SW480 (cell line): ENCODE results near the gene TGFBI.
"Not testable (repeated sequence)": the region's sequence is repeated elsewhere in the genome, so short reads cannot be mapped to it uniquely, and the experiment has no call there.

Experiments
- DNase-seq: peaks from one replicate; pipeline ENCODE4 v3.0.0-alpha.2; 2016; ENCODE audit warnings: low spot score

Gene TGFBI

DNA sequence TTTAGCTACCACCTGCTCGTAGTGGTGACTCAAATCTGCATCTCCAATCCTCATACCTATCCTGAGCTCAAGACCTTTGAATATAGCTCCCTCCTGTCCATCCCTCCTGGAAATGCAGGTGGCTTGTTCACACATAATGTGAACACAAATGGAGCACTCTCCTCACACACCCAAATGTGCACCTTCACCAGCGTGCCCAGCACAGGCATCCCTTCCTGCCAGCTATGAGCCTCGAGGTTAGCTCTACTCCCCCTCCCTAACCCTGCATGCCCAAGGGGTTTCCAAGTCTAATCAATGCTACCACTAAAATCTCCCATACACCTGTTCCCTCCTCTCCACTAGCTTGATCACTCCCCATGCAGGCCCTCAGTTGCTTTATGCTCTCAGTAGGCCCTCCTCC is 2.2 kb upstream of the TGFBI start:
- no peak for DNase-seq

DNA sequence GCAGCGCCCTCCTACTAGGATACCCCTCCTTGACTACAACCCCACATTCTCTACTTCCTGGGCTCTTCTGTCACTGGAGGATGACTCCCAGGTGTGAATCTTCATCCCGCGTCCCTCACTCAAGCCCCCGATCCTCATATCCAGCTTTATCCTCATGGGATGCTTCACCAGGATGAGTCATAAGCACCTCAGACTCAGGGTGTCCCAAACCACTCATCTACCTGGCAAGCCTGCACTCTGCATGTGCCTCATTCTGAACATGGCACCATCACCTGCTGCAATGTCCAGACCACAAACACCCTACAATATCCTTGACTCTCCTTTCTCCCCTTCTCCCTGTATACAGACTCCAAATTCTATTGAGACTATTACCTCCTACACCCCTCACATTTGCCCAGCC is 1.5 kb upstream of the TGFBI start:
- DNase-seq = no peak

DNA sequence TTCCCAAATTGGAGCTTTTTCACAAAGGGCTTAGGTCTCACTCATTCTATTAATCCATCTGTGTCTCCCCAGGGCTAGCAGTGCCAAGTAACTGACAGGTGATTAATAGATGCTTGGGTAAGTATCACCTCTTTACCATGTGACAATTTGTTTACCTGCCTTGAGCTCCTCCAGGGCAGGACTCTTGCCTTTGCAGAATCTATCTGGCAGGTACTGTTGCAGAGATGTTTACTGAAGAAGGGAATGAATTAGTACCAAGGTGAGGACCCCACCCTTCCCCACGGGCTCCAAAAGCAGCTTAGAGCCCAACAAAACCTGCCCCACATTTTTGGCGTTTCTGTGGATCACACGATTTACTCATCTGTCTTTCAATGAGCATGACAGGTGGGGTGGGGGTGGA is 698 bp upstream of the TGFBI start:
- no peak for DNase-seq

DNA sequence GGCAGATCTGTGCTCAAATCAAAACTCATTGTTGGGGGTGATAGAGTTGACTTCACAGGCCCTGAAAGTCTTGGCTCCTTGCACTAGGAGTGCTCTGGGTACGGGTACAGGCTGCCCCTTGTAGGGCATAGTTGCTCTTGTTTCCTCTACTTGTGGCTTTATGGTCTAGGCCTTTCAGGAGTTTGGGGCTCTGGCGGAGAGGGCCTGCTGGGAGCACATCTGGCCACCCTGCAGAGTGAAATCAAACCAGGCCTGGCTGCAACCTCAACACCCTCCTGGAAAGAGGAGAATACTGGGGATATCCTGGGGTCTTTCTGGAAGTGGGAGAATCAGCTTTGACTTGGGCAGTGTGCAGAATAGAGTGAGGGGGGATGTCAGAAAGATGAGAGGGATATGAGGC is 1.5 kb downstream of the TGFBI start:
- no peak for DNase-seq

DNA sequence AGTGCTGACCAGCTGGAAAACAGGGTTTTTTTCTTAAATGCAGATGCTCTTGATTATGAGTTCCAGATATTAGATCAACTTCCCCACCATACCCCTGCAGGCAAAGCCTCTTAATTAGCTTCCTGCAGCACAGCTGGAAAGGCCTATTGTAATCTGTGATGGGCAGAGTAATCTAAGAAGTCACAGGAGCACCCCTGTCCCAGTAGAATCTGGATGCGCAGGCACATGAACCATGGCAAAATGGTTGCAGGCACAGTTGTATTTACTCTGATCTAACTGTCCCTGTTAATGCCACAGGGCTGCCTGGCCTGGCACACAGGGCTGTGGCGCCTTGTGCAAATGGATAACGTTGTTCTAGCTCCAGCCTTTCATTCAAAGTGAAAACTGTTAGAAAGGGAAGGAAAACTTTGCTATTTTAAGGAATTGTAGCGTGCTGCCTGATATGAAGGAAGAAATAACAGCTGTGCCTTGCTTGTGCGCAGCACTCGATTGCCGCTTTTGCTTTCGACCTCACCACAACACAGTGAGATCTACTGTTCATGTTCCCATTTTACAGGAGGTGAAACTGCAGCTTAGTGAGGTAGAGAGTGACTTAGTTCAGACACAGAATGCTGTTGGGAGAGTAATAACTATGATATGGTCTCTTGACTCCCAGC is 2.3 kb downstream of the TGFBI start:
- DNase-seq = no peak

DNA sequence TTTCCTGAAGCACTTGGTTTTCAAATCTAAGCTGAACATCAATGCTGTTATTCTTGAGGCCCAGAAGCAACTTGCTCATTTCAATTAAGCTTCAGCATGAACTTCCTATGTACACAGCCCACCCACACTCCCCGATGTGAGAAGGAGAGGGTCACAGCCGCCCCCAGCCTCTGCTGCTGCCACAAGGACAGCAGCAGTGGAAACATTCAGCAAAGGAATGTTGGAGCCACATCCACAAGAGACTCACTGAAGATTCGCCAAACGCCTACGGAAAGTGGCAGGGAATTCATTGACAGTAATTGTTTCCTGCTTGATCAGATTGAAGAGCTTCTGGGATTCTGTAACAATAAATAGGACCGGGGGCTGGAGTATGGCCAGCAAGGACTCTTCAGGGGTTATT is 2.9 kb downstream of the TGFBI start:
- DNase-seq = no peak

DNA sequence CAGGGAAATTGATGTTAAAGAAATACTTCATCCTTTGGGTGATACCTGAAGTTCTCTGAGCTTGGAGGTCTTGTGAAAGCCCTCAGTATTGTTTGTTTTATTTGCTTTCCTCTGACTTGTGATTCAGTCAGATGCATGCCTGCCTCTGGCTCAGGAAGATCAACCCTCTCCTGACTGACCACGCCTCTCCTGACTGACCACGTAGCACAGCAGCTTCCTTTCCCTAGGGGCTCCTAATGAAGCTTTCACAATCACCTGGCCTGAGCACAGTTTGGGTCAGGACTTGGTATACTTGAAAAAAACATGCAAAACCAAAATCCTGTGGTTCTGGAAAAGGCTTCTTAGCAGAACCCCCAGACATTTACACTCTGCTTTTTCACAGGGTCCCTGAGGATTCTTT is 3.8 kb downstream of the TGFBI start:
- peak; percentile 55 for DNase-seq

DNA sequence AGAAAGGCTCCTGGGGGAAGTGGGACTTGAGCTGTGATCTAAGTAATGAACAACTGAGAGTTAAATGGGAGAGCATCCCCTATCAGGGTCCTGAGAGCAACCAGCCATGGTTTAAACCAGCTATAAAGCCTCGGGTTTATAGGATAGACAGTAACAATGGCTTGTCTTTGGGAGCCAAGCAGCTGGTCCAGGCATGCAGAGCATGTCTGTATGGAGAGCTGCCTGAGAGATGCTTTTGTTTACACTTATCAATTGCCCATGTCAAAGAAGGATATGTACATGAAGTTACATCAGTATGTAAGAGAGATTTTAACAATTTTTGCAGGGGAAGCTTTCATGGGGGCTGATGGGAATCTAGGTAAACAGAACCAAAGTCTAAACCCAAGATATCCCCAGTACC is 4.4 kb downstream of the TGFBI start:
- DNase-seq = no peak

DNA sequence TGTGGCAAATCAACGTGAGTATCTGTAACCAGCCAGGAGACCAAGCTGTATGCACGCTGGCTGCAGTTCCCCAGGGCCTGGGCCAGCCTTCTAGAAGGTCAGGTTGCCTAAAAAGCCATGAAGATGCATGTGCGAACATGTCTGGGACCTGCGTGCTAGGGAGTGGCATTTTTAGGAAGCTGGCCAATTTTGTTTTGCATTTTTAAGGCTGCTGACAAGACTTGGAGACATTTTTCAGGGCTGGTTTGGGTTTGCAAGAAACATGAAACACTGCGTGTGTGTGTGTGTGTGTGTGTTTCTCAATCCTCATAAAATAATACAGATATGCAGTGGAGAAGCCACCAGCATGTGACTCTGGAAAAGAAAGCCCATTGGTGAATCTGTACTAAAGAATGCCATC is 5.1 kb downstream of the TGFBI start:
- no peak for DNase-seq

DNA sequence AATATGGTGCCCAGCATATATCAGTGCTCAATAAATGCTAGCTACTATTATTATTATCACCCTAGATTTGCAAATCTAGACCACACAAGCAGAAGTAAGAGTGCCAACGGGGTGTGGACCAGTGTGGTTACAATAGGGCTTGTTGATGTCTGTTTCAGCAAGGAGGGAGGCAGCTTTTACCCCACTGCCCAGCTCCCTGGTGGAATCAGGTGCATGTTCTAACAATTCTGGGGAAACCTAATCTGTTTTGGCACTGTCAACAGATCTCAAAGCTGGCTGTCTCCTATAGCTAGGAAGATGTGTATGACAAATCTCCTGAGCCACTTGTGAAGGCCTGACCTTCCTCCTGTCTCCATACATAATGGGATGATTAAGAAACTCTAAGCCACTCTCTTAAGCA is 5.7 kb downstream of the TGFBI start:
- DNase-seq = no peak

DNA sequence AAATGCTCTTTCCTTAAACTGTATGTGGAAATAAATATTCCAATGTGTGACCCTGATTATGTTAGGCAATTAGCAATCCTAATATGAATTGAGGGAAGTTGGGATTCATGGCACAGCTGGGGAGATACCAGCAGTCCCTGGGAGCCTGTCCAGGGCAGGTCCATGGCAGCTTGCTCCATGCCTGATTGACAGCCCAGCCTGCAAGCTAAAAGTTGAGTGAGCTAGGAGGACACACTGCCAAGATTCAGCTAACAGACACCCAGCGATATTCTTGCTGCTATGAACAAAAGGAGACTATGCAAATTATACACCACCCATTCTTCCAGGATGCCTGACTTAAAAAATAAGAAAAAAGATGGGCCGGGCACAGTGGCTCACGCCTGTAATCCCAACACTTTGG is 6.2 kb downstream of the TGFBI start:
- DNase-seq = no peak

DNA sequence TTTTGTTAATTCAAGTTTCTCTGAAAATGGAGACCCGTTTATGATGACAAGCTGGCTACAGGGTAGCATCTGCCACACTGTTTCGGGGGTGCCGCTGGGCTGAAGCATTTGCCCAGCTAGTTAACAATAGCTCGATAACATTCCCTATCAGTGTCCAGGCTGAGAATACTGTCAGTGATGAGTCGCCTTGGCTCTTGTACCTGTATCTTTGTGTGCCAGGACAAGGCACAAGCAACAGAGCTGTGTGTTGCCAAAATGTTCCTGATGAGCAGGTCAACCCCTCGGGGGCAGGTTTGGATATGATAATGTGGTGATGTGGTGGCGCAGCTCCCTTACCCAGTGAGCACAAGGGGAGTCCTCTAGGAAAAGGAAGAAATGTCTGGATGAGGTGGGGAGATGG is 7.0 kb downstream of the TGFBI start:
- no peak for DNase-seq

DNA sequence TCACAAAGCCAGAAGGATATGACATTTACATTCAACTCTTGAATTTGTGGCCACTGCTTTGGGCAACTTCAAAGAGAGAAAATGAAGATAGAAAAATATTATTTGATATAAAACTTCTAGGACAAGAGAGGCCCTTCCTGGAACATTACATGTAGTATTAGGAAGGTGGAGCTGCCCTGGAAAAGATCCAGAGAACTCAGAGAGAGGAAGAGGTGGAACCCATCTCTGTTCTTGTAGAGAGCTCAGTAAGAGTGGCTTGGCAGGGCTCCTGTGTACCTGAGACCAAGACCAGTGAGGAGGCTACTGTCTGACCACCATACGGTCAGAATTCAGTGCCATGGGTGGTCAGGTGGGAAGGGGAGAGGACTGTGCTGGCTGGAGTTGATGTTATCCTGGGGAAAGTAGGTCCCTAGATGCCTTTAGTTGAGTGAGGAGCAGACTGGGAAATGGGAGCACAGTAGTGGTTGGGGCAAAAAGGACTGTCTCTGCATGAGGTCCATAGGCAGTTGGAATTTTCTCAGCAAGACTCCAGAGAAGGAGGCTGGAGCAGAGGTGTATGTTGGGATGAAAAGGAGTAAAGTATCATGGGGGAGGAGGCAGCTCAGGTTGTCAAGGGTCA is 7.6 kb downstream of the TGFBI start:
- no peak for DNase-seq

DNA sequence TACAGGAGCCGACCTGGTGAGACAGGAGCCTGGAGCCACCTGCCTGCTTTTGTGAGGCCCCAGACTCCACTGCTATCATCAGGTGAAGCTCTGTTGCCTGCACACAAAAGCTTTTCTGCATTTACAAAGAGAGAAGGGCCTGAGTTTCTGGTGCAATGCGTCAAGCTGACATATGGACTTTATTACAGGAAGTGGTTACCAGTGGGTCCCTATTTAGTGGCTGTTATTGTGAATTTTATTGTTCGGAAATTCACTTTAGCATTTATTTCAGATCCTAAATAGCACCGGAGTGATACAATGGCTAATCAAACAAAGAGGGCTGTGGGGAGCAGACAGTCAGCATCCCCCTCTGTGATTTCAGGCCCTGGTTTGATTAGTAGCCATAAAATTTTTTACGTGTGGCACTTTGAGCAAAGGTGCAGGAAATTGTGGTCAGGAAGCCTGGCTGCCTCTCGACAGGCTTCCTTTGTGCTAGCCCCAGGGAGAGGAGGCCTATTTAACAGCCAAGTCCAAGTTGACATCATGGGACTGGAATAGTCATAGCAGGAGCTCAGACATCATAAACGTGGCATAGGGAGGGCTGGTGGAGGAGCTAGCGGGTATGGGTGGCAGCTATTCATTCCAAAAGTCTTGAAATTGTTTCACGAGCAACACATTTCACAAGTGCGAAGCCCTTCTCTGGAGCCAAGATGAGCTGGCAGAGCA is 8.4 kb downstream of the TGFBI start:
- peak; percentile 99 for DNase-seq

DNA sequence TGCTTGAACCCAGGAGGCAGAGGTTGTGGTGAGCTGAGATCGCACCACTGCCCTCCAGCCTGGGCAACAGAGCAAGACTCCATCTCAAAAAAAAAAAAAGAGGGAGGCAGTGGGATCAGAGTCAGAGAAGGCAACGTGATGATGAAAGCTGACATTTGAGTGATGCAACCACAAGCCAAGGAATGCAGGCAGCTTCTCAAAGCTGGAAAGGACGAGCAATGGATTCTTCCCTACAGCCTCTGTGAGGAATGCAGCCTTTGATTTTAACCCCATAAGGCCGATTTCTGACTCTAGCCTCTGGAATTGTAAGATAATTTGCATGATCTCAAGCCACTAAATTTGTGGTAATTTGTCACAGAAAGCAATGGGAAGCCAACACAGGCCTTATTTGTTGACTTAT is 9.8 kb downstream of the TGFBI start:
- no peak for DNase-seq

DNA sequence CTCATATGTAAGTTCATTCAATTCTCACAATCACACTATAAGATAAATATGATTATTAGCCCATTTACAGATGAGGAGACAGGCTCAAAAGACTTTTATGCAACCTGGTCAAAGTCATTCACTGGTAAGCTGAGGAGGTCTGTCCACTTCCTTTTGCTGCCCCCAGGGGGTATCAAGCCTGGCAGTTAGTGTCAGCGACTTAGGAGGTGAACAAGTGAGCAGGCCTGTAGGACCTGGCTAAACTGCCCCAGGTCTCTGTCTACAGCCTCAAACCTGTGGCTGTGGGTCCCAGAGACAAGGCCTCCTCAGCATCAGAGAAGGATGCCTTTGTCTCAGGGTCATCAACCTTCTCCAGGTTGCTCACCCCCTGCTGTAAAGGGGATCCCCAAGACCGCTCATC is 10.4 kb downstream of the TGFBI start:
- no peak for DNase-seq

DNA sequence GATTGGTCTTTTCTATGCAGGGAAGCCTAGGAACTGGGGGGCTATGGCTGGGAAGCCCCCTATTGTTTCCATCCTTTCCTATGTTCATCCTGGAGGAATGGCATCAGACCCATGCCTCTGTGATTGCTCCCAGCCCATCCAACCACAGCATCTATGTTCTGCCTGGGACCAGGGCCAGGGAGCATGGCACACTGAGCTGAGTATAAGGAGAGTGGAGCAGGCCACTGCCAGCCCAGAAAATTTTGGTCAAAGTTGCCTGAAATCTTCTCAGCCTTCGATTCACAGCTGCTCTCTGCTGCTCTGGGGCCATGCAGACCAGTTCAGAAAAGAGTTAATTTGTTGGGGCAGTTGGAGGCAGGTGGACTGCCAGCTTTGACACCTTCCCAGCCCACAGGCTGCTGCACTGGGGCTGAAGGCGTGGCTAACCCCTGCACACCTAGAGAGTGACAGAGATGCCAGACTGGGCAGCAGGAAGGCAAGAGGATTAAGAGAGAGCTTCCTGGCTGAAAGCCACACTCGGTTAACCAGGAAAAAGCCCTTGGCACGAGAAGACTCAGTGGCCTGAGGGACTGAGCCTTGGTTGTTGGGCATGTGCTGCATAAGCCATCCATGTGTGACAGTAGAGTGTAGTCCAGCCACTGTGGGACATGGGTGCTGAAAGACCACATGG is 12.1 kb downstream of the TGFBI start:
- DNase-seq = peak; percentile 85

DNA sequence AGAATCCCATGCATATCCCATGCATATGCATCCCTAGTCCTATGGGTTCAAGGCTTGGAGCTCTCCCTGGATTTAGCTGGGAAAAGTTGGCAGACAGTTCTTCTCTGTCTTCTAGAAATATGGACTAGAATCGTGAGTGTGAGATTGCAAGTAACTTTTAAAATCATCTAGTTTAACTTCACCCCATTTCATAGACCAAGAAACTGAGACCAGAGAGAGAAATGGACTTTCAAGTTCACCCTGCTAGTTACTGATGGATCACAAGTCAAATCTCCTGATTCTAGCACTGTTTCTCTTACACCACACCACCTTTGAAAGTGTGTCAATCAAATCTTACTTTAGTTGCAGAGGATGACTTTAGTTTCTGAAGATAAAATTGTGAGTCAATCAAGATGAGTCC is 13.4 kb downstream of the TGFBI start:
- no peak for DNase-seq

DNA sequence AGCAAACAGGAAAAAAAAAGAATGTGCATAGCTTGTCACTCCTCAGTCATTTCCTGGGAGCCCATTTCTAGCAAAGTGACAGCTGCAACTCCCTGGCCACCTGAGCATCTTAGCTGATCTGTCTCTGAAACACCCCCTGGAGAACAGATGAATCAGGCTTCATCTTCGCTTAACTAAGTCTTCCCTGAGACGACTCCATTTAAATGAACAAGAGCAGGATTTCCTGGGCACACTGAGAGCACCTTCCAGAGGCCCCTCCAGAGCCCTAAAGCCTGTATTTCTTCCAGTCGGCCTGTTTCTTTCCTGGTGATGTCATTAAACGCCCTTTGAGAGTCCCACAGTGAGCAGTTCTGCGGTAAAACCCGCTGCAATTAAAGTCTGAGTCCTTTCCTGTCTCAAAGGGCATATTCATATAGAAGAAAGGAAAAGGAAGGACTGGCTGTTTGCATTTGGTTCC is 13.9 kb downstream of the TGFBI start:
- peak; percentile 93 for DNase-seq

DNA sequence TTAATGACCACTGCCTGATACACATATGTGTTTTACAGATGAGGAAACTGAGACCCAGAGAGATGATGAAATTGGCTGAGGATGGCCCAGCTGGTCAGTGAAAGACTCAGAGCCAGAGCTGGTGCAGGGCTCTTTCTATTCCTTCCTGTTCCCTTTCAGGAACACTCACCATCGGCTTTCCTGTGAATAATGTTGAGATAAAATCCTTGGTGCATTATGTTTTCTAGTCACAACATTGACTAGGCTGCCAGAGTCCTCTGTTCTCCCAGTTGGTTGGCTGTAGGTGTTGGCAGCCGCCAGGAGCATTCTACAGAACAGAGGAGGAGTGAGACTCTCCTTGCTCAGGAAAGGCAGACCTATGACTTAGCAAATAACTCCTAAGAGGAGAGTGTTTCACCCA is 14.8 kb downstream of the TGFBI start:
- no peak for DNase-seq

DNA sequence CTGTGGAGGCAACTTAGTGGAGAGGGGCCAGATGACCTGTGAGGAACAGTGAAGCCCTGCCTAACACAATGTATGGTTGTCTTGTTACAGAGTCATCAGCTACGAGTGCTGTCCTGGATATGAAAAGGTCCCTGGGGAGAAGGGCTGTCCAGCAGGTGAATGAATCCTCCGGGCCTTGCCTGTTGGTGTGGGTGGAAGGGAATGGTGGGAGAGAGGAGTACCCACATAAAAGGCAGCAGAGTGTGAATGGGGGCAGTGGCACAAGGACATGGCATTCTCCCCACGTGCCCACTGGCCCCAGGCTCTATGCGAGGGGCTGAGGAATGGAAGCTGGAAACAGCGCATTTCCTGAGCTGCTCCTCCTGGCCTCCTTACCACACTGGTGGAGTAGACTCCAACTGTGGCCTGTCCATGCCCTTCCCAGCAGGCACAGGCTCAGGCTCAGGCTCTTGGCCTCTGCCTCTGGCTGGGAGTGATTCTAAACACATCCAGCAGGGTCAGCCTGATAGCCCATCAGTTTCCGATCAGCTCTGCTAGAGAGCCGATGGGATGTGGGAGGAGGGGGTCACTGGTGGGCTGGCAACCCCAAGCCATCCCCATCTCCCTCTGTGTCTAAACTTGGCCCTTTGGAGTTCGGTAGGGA is 15.3 kb downstream of the TGFBI start:
- no peak for DNase-seq

DNA sequence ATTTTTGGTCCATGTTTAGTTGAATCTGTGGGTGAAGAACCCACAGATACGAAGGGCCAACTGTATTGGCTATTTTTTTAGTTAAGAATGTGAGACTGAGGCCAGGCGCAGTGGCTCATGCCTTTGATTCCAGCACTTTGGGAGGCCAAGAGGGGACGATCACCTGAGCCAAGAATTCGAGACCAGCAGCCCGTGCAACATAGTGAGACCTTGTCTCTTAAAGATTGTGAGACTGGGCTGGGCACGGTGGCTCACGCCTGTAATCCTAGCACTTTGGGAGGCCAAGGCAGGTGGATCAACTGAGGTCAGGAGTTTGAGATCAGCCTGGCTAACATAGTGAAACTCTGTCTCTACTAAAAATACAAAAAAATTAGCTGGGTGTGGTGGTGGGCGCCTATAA is 16.2 kb downstream of the TGFBI start:
- DNase-seq = not testable (repeated sequence)

DNA sequence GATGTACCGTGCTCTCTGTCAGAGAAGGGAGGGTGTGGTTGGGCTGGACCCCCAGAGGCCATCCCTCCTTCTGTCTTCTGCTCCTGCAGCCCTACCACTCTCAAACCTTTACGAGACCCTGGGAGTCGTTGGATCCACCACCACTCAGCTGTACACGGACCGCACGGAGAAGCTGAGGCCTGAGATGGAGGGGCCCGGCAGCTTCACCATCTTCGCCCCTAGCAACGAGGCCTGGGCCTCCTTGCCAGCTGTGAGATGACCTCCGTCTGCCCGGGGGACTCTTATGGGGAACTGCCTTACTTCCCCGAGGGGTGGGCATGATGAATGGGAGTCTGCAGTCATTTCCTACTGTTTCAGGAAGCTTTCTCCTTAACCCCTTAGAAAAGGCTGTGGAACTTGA is 17.5 kb downstream of the TGFBI start:
- DNase-seq = no peak
